ENCODE results near the gene ARHGAP20.
"Not testable (repeated sequence)": the region's sequence is repeated elsewhere in the genome, so short reads cannot be mapped to it uniquely, and the experiment has no call there.

ARHGAP20 gene

GRCh38 chr11:110675548-110675947 lies 36.7 kb downstream of the ARHGAP20 start:
- Histone ChIP-seq H3K27ac (ENCODE audit: low read depth, low read length) (no peak overlapping the region), H3K36me3 (ENCODE audit: control insufficient read depth, insufficient read depth, low read length) (no peaks in the 10 kb centered on the region), H3K4me1 (ENCODE audit: control insufficient read depth, insufficient read depth, low read length) (no peaks in the 10 kb centered on the region), H3K27me3 (ENCODE audit: control insufficient read depth, insufficient read depth, low read length) (no peaks in the 10 kb centered on the region), H3K4me3 (ENCODE audit: low read depth, low read length) (no peak overlapping the region), H3K9me3 (ENCODE audit: control insufficient read depth, insufficient read depth, low read length) (no peaks in the 10 kb centered on the region), H3K9ac (ENCODE audit: low read depth, low read length) (no peak overlapping the region)

- Histone ChIP-seq H3K27ac (ENCODE audit: low read depth, low read length) (no peak overlapping the region), H3K36me3 (ENCODE audit: control insufficient read depth, insufficient read depth, low read length) (no peaks in the 10 kb centered on the region), H3K9me3 (ENCODE audit: control insufficient read depth, insufficient read depth, low read length) (no peaks in the 10 kb centered on the region), H3K4me3 (ENCODE audit: low read depth, low read length) (no peak overlapping the region), H3K9ac (ENCODE audit: low read depth, low read length) (no peak overlapping the region), H3K4me1 (ENCODE audit: control insufficient read depth, insufficient read depth, low read length) (no peaks in the 10 kb centered on the region), H3K27me3 (ENCODE audit: control insufficient read depth, insufficient read depth, low read length) (no peaks in the 10 kb centered on the region)
Observed at GRCh38 chr11:110665689-110666465, 46.4 kb downstream of the ARHGAP20 start.

- H3K27me3 ChIP-seq (ENCODE audit: control insufficient read depth, insufficient read depth, low read length): no peaks in the 10 kb centered on the region
- H3K36me3 ChIP-seq (ENCODE audit: control insufficient read depth, insufficient read depth, low read length): no peaks in the 10 kb centered on the region
- no peaks in the 10 kb centered on the region for H3K4me1 ChIP-seq (ENCODE audit: control insufficient read depth, insufficient read depth, low read length)
- no peaks in the 10 kb centered on the region for H3K9me3 ChIP-seq (ENCODE audit: control insufficient read depth, insufficient read depth, low read length)
- H3K4me3 ChIP-seq (ENCODE audit: low read depth, low read length): no peak overlapping the region
- no peak overlapping the region for H3K27ac ChIP-seq (ENCODE audit: low read depth, low read length)
- H3K9ac ChIP-seq (ENCODE audit: low read depth, low read length): no peak overlapping the region
Observed at GRCh38 chr11:110655967-110656366, 56.3 kb downstream of the ARHGAP20 start.

GRCh38 chr11:110654456-110654855 lies 57.8 kb downstream of the ARHGAP20 start:
- H3K36me3 ChIP-seq (ENCODE audit: control insufficient read depth, insufficient read depth, low read length): no peaks in the 10 kb centered on the region
- H3K9ac ChIP-seq (ENCODE audit: low read depth, low read length): no peak overlapping the region
- H3K27ac ChIP-seq (ENCODE audit: low read depth, low read length): no peak overlapping the region
- H3K4me3 ChIP-seq (ENCODE audit: low read depth, low read length): no peak overlapping the region
- H3K4me1 ChIP-seq (ENCODE audit: control insufficient read depth, insufficient read depth, low read length): no peaks in the 10 kb centered on the region
- H3K9me3 ChIP-seq (ENCODE audit: control insufficient read depth, insufficient read depth, low read length): no peaks in the 10 kb centered on the region
- no peaks in the 10 kb centered on the region for H3K27me3 ChIP-seq (ENCODE audit: control insufficient read depth, insufficient read depth, low read length)

- Histone ChIP-seq H3K4me1 (ENCODE audit: control insufficient read depth, insufficient read depth, low read length) (no peaks in the 10 kb centered on the region), H3K9me3 (ENCODE audit: control insufficient read depth, insufficient read depth, low read length) (no peaks in the 10 kb centered on the region), H3K9ac (ENCODE audit: low read depth, low read length) (no peak overlapping the region), H3K4me3 (ENCODE audit: low read depth, low read length) (no peak overlapping the region), H3K27me3 (ENCODE audit: control insufficient read depth, insufficient read depth, low read length) (no peaks in the 10 kb centered on the region), H3K27ac (ENCODE audit: low read depth, low read length) (no peak overlapping the region), H3K36me3 (ENCODE audit: control insufficient read depth, insufficient read depth, low read length) (no peaks in the 10 kb centered on the region)
Observed at GRCh38 chr11:110645253-110645652, 67.0 kb downstream of the ARHGAP20 start.

- Histone ChIP-seq H3K27ac (ENCODE audit: low read depth, low read length) (no peak overlapping the region), H3K4me1 (ENCODE audit: control insufficient read depth, insufficient read depth, low read length) (no peaks in the 10 kb centered on the region), H3K27me3 (ENCODE audit: control insufficient read depth, insufficient read depth, low read length) (no peaks in the 10 kb centered on the region), H3K4me3 (ENCODE audit: low read depth, low read length) (no peak overlapping the region), H3K9ac (ENCODE audit: low read depth, low read length) (no peak overlapping the region), H3K9me3 (ENCODE audit: control insufficient read depth, insufficient read depth, low read length) (no peaks in the 10 kb centered on the region), H3K36me3 (ENCODE audit: control insufficient read depth, insufficient read depth, low read length) (no peaks in the 10 kb centered on the region)
Observed at GRCh38 chr11:110634370-110634769, 77.9 kb downstream of the ARHGAP20 start.

- no peaks in the 10 kb centered on the region for H3K27me3 ChIP-seq (ENCODE audit: control insufficient read depth, insufficient read depth, low read length)
- H3K36me3 ChIP-seq (ENCODE audit: control insufficient read depth, insufficient read depth, low read length): no peaks in the 10 kb centered on the region
- no peak overlapping the region for H3K9ac ChIP-seq (ENCODE audit: low read depth, low read length)
- H3K4me3 ChIP-seq (ENCODE audit: low read depth, low read length): no peak overlapping the region
- no peaks in the 10 kb centered on the region for H3K9me3 ChIP-seq (ENCODE audit: control insufficient read depth, insufficient read depth, low read length)
- no peaks in the 10 kb centered on the region for H3K4me1 ChIP-seq (ENCODE audit: control insufficient read depth, insufficient read depth, low read length)
- no peak overlapping the region for H3K27ac ChIP-seq (ENCODE audit: low read depth, low read length)
Observed at GRCh38 chr11:110631551-110631950, 80.7 kb downstream of the ARHGAP20 start.

GRCh38 chr11:110629594-110629993 lies 82.6 kb downstream of the ARHGAP20 start:
- H3K9me3 ChIP-seq (ENCODE audit: control insufficient read depth, insufficient read depth, low read length): no peaks in the 10 kb centered on the region
- no peak overlapping the region for H3K4me3 ChIP-seq (ENCODE audit: low read depth, low read length)
- H3K36me3 ChIP-seq (ENCODE audit: control insufficient read depth, insufficient read depth, low read length): no peaks in the 10 kb centered on the region
- no peaks in the 10 kb centered on the region for H3K4me1 ChIP-seq (ENCODE audit: control insufficient read depth, insufficient read depth, low read length)
- H3K9ac ChIP-seq (ENCODE audit: low read depth, low read length): no peak overlapping the region
- no peak overlapping the region for H3K27ac ChIP-seq (ENCODE audit: low read depth, low read length)
- no peaks in the 10 kb centered on the region for H3K27me3 ChIP-seq (ENCODE audit: control insufficient read depth, insufficient read depth, low read length)

GRCh38 chr11:110621826-110622225 lies 90.4 kb downstream of the ARHGAP20 start:
- Histone ChIP-seq H3K4me3 (ENCODE audit: low read depth, low read length) (no peak overlapping the region), H3K36me3 (ENCODE audit: control insufficient read depth, insufficient read depth, low read length) (no peaks in the 10 kb centered on the region), H3K9me3 (ENCODE audit: control insufficient read depth, insufficient read depth, low read length) (no peaks in the 10 kb centered on the region), H3K27ac (ENCODE audit: low read depth, low read length) (no peak overlapping the region), H3K27me3 (ENCODE audit: control insufficient read depth, insufficient read depth, low read length) (no peaks in the 10 kb centered on the region), H3K9ac (ENCODE audit: low read depth, low read length) (no peak overlapping the region), H3K4me1 (ENCODE audit: control insufficient read depth, insufficient read depth, low read length) (no peaks in the 10 kb centered on the region)

GRCh38 chr11:110619366-110619765 lies 92.9 kb downstream of the ARHGAP20 start:
- not testable (repeated sequence) for H3K27ac ChIP-seq (ENCODE audit: low read depth, low read length); H3K27me3 ChIP-seq (ENCODE audit: control insufficient read depth, insufficient read depth, low read length); H3K9ac ChIP-seq (ENCODE audit: low read depth, low read length); H3K9me3 ChIP-seq (ENCODE audit: control insufficient read depth, insufficient read depth, low read length); H3K36me3 ChIP-seq (ENCODE audit: control insufficient read depth, insufficient read depth, low read length); H3K4me3 ChIP-seq (ENCODE audit: low read depth, low read length); H3K4me1 ChIP-seq (ENCODE audit: control insufficient read depth, insufficient read depth, low read length)

- Histone ChIP-seq H3K9ac (ENCODE audit: low read depth, low read length) (no peak overlapping the region), H3K27ac (ENCODE audit: low read depth, low read length) (no peak overlapping the region), H3K36me3 (ENCODE audit: control insufficient read depth, insufficient read depth, low read length) (no peaks in the 10 kb centered on the region), H3K4me3 (ENCODE audit: low read depth, low read length) (no peak overlapping the region), H3K9me3 (ENCODE audit: control insufficient read depth, insufficient read depth, low read length) (no peaks in the 10 kb centered on the region), H3K4me1 (ENCODE audit: control insufficient read depth, insufficient read depth, low read length) (no peaks in the 10 kb centered on the region), H3K27me3 (ENCODE audit: control insufficient read depth, insufficient read depth, low read length) (no peaks in the 10 kb centered on the region)
Observed at GRCh38 chr11:110614031-110614430, 98.2 kb downstream of the ARHGAP20 start.
